TTC549 (cell line): ENCODE results near the gene ST8SIA2.
"Not testable (repeated sequence)": the region's sequence is repeated elsewhere in the genome, so short reads cannot be mapped to it uniquely, and the experiment has no call there.

ENCODE experiments used
- FAIRE-seq: peaks from 2 replicates; lab custom pipeline; 2012; peaks lifted over from hg19 to GRCh38; lab: Jason Lieb, UNC

ST8SIA2 gene

DNA sequence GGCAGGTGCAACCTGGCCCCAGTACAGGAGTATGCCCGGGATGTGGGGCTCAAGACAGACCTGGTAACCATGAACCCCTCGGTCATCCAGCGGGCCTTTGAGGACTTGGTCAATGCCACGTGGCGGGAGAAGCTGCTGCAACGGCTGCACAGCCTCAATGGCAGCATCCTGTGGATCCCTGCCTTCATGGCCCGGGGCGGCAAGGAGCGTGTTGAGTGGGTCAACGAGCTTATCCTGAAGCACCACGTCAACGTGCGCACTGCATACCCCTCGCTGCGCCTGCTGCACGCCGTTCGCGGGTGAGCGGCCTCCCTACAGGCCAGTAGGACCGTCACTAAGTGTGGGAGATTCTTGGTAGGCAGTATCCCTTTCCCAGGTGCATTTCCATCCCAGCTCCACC, 51.0 kb downstream of the ST8SIA2 start:
- no peak for FAIRE-seq

DNA sequence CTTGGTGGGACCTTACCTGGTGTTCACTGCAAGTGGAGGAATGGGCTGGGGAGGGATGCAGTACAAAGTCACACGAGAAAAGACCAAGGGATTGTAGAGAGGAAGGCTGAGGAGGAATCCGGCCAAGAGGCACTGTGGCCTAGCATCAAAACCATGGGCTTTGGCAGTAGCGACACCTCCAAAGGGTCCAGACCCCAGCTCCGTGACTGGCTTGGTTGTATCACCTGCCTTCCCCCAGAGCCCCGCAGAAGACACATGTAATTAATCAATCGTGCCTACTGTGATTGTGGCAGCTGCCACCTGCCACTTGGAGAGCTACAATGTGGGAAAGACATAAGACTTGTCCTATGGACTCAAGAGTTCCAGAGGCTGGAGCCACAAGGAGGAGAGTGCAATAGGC, 54.7 kb downstream of the ST8SIA2 start:
- FAIRE-seq: no peak

DNA sequence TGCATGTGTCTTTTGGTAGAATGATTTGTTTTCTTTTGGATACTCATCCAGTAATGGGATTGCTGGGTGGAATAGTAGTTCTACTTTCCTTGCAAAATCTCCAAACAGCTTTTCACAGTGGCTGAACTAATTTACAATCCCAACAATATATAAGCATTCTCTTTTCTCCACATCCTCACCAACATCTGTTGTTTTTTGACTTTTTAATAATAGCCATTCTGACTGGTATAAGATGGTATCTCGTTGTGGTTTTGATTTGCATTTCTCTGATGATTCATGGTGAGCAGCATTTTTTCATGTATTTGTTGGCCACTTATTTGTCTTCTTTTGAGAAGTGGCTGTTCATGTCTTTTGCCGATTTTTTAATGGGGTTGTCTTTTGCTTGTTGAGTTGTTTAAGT, 55.8 kb downstream of the ST8SIA2 start:
- FAIRE-seq: no peak

DNA sequence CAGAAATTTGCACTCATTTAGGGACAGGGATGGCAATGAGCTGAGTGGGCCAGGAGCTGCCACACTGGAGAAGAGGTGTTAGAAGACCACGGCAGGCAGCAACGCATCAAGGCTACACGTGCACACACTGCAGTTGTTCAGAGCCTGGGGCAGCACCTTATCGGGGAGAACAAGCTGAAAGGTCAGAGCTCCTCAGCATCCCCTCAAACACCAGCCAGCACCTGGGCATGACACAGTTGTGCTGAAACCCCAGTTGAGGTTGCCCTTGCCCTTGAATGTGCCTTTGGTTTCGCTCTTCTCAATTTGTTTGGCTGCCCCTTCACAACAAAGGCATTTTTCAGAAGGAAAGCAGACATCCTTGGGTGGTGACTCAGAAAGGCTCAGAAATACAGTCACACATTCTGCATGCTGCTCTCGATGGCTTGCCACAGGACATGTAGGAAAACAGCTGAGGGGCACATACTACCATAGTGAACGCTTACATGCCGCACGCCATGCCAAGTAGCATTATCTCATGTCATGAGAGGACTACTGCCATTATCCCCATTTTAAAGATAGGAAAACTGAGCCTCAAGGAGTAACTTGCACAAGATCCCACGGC, 57.6 kb downstream of the ST8SIA2 start:
- FAIRE-seq: no peak

DNA sequence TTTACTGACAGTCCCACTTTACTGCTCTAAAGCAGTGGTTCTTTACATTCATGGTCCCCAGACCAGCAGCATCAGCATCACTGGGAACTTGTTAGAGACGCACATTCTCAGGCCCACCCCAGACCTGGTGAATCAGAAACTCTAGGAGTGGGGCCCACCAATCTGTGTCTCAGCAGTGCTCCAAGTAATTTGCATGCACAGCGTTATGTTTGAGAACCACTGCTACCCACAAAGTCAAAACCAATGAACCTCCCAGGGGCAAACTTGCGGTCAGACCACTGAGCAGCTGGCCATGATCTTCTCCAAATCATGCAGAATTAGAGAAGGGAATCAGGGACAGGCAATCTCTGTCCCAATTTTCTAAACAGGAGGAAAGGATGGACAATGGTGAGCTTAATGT, 58.5 kb downstream of the ST8SIA2 start:
- FAIRE-seq: no peak

DNA sequence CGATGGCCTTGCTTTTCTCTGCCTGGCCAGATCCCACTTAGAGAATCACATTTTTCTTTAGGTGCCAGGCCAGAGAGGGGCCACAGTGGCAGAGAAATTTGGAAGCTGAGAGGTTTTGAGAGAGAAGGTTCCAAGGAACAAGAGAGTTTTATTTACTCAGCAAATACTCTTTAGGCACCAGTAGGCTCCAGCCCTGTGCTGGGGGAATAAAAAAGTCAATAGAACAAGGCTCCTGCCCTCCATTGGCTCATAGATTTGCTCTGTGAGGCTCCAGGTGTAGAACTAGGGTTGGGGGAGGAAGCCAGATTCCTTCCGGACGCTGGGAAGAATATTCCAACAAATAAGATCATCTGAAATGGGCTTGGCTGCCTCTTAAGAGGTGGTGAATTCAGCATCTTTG, 59.9 kb downstream of the ST8SIA2 start:
- FAIRE-seq: no peak

DNA sequence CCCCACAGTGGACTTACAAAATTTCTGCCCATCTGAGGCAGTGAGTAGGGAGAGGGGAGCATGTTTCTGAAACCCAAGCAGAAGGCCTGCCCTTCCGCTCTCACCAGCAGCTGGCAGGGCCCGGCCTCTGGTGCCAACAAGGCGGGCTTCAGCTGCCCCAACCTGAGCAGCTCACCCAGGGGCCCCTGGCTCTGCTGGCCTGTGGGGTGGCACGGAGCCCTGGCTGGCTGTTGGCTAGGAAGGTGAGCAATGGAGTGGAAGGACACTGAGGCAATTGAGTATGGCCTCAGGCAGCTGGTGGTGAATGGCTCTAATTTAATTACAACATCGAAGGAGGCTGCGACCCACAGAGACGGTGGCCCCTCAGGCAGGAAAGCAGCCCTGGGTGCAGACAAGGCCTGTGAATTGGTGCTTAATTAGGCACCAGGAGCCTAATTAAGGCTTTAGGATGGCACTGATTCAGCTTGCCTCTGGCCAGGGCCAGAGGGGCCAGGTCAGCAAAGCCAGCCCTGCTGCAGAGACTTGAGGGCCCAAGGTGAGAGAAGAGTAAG, 60.9 kb downstream of the ST8SIA2 start:
- no peak for FAIRE-seq

DNA sequence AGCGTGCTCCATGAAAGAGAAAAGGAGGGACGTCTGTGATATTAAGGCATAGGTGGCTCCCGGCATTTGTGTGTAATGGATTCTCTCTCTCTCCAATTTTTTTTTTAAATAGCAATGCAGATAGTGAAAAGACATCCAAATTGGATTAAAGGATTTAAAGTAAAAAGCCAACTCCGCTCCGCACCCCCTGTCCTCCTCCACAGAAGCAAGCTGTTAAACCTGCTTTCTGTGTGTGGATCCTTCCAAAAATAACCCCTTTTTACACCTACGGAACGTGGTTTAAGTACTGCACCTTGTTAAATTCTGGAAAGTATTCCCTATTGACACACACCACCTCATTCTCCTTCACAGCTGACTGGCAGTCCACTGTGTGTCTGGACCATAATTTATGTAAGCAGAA, 61.6 kb downstream of the ST8SIA2 start:
- FAIRE-seq: no peak

DNA sequence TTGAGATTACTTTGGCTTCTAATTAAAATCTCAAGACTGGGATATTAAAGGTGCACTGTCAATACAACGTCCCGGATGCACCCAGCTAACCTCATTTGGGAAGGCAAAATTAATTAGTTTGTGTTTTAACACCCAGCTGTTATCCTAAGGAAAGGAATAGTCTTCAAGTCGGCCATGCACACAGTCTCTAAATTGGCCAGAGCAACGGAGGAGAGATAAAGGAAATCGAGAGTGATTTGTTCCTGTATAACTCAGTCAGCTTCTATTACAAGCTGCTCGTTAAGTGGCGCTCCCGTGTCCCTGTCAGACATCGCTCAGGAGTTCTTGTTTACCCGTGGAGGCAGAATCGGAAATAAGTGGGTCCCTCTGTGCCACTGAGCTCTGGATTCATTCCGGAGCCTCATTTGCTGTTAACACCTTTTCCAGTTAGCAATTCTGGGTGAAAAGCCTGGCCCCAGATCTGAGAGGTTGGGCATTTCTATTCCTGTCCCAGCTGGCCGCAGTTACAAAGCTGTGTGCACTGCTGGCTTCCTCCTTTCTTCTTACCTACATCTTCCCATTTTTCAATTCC, 63.9 kb downstream of the ST8SIA2 start:
- FAIRE-seq: no peak

DNA sequence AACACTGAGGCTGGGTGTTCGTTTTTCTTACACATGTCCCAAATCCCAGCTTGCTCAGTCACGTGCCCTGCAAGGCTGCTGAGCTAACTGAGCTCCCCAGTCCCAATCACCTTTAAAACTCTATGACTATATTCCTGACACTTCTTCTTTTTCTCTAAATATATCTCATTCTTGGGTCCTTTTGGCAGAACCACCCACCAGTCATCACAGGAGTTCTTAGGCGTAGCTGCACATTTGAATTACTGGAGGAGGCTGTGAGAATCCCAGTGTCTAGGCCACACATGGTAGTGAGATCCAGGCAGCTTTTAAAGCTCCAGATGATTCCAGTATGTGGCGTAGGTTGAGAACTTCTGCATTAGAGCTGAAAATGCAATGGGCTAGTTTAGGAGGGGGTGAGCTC, 66.3 kb downstream of the ST8SIA2 start:
- no peak for FAIRE-seq

DNA sequence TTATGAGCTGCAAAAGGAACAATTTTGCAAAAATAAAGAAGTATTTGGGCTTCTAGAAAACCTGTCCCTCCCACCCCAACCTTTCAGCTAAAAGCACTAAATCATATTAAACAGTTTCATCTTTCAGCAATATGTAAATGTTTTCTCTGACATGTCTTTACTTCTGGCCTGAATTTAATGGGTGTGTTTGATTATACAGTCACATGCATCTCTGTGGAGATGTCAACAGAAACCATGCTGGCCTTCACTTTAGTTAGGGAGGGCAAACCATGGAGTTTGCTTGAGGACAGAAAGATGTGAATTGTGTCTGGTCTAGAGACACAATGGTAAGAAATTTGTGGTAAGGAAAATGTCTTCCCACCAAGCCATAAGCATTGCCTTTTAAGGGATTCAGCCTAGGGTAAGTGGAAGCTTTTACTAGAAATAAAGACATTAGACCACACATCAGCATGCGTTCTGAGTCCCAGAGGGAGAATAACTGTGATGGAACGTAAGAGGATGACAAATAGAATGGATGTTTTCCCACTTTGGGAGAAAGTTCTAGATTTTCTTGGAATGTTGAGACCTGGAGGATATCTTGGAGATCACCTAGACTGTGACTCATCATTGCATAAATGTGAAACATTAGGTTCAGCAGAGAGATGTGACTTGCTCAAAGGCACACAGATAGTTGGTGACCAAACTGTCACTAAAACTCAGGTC, 68.9 kb downstream of the ST8SIA2 start:
- FAIRE-seq: no peak

DNA sequence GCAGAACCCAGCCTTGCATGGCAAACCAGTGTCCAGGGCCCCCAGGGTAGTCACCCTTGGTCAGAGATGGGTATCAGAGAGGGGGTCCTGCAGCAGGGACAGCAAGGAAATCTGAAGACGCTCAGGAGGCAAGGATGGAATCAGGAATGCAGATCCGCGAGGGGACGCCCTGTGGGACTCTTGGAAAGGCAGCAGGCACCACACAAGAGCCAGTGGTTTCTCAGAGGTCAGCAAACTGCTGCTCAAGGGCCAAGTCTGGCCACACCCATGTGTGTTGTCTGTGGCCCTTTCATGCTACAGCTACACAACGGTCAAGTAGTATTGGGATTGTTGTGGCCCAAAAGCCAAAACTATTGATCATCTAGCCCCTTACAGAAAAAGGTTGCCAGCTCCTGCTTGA, 69.7 kb downstream of the ST8SIA2 start:
- no peak for FAIRE-seq

DNA sequence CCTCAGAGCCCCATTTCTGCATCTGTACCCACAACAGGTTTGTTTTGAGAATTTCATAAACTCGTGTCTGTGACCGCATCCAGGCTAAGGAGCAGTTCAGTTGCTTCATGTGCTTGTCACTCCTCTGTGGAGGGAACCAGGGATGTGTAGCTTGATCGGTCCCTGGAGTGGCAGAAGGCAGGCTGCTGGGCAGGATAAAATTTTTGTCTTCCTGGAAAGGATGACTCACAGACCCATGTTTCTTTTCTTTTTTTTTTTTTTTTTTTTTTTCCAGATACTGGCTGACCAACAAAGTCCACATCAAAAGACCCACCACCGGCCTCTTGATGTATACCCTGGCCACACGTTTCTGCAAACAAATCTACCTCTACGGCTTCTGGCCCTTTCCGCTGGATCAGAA, 70.1 kb downstream of the ST8SIA2 start:
- no peak for FAIRE-seq

DNA sequence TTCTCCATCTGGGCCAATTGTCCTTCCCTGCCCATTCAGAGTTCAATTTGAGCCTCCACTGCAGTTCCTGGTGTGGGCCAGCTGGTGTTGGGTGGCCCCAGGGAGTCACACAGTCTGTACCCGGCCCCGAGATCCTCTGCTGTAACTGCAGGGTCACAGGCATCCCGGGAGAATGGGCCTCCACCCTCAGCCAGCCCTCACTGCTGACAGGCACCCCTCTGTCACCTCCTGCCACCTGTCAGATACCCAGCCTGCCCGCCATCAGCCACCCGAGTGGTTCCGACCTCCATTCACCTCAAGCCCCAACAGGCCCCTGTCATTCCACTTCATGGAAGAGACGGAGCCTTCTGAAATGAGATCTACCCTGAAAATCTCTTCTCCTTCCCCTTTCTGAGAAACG, 73.2 kb downstream of the ST8SIA2 start:
- FAIRE-seq: no peak

DNA sequence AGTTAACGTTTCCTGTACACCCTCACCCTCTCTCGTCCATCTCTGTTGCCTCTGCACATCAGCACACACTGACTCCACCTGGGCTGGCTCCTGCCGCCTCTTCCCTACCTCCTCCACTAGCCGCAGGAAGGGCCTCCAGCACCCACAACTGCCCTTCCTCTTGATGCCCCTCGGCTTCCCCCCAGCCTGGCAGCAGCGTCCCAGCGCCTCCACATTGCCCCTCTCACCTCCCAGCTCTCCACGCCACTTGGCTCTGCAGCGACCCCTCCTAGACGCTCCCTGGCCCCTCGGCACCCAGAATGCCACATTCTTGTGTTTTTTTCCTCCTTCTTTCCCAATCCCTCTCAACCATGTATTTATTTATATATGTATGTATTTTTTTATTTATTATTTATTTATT, 73.6 kb downstream of the ST8SIA2 start:
- no peak for FAIRE-seq

DNA sequence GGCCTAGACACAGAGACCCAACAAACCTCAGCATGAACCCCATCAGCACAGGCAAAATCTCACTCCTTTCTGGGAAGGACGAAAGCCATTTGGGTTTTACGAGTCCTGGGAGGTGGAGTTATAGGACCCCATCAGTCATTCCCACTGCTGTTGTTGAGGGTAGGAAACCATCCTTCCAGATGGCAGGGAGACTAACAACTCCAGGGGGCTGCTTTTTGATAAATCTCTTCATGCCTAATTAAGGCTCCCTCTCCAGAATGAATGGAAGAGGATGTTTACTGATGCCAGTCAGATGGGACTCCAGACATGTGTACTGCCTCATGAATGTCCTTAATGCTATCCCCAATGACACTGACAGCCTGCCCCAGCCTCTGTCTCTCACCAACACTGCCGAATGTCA, 75.3 kb downstream of the ST8SIA2 start:
- FAIRE-seq: no peak

DNA sequence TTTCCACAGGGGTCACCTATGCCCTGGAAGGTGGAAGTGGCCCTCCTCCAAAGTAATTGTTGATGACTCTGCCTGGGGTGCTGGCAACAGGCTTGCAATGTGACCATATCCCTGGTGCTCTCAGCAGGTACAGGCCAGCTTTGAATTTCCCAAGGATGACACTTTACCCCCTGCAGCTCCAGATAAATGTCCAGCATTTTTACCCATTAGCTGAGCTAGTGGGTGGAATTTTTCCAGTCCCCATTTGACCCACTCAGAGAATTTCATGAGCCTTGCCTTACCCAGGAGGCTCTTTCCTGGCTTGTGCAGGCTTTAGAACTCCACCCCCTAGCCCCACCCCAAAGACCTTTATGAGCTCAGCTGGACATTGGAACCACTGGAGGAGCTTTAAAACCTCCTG, 77.6 kb downstream of the ST8SIA2 start:
- no peak for FAIRE-seq

DNA sequence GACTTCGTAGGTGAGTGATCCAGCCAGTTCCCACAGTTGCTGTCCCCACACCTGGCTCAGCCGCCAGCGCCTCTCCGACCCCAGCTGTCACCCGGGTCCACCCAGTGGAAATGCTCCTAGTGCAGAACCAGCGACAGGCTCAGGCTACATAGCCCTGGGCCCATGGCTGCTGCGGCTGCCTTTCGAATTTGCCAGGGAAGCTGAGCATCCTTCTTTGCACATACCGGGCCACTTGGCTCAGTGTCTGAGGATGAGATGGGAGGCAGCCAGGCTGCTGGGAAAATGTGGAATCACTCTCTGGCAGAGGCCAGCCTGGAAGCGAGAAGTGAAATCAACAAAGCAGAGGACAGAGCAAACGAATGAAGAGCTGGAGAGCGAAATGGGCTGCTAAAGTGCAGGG, 80.1 kb downstream of the ST8SIA2 start:
- no peak for FAIRE-seq

DNA sequence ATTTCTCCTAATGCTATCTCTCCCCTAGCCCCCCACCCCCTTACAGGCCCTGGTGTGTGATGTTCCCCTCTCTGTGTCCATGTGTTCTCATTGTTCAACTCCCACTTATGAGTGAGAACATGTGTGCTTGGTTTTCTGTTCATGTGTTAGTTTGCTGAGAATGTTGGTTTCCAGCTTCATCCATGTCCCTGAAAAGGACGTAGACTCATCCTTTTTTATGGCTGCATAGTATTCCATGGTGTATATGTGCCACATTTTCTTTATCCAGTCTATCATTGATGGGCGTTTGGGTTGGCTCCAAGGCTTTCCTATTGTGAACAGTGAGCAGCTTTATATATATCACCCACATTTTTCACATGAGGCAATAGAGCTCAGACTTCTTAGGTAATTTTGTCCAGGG, 86.0 kb downstream of the ST8SIA2 start:
- not testable (repeated sequence) for FAIRE-seq

DNA sequence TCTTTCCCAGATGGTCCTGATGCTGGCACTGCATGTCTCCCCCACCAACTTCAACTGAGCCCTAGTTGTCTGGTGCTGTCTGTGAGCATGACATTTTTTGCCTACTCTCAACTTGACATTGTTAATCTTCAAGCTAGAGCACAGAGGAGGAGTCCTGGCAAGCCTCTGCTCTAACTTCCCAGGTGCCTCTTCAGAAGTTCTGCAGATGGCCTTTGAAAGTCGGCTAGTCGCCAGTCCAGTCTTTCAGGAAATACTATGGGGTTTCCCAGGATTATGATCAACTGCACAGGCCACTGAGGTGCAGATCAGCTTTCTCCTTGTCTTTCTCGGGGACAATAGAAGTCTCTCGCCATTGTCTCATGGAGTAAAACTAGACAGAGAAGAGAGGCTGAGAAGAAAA, 86.7 kb downstream of the ST8SIA2 start:
- no peak for FAIRE-seq

DNA sequence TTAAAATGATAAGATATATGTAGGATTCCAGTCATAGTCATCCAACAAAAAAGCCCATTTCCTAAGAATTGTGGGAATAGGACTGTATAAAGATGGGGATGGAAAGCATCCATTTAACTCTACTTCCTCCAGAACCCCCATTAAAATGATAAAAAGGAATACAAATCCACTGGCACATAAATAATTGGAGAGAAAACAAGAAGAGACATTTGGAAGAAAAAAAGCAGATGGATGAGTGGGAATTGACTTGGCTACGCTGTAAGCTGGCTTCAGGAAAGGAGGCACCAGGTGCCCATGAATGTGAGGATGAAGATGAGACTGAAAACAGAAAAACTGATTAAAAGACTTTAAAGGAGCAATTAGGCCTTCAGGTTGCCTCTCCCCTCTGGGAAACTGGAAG, 91.8 kb downstream of the ST8SIA2 start:
- no peak for FAIRE-seq

DNA sequence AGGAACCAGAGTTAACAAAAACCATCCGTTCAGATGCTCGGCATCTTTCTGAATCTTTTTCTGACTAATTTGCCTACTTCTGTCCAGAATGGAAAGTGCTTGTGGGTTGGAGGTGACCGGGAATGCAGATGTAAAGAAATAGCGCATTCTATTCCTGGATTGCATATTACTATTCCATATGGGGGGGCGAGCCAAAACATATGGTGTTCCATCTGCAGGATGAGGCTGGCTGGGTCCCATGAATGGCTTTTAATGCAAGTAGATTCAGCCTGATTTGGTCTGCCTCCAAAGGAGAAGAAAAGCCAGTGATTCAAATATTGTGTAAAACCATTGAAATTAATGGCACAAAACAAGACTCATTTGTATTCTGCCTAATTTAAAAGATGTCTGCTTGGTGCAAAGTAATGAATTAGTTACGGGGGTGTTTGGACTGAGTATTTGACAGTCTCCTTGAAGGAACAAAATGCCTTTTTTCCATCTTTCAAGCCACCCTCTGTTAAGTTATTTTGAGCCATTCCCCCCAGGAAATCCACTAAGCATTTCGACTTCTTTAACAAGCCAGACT, 99.0 kb downstream of the ST8SIA2 start:
- no peak for FAIRE-seq

DNA sequence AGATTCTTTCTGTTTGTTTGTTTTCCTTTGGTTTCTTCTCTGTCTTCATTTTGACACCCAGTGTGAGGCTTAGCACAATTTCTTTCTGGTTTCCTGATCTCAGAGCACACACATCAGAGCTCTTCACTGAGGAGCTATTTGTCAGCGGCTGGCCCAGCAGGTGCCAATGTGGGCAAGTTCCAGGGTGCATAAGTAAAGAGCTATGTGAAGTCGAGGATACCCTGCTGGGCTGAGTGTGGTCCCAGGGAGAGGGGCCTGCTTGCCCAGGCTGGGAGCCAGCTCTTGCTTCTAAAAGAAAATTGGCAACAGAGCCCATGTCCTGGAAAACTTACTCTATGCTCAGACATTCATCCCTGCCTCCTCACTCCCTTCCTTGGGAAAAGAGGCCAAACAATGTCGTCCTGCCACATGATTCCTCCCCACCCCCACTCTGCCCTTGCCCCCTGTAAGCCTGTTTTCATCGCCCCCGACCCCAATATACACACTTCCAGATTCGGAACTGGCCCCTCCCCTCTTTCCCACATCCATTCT, 101.2 kb downstream of the ST8SIA2 start:
- FAIRE-seq: no peak
